NCI-H2227 treated with DMSO at 0.1 percent for 48 hours (cell line): ENCODE results near the gene PYGM.

Experiments
- DNase-seq: peaks from one replicate; lab custom pipeline; 2025; lab: John Stamatoyannopoulos, UW

PYGM gene

GRCh38 chr11:64753380-64754123, 6.2 kb downstream of the PYGM start:
- no peak for DNase-seq

GRCh38 chr11:64753019-64753379, 6.8 kb downstream of the PYGM start:
- DNase-seq, result no peak

DNA sequence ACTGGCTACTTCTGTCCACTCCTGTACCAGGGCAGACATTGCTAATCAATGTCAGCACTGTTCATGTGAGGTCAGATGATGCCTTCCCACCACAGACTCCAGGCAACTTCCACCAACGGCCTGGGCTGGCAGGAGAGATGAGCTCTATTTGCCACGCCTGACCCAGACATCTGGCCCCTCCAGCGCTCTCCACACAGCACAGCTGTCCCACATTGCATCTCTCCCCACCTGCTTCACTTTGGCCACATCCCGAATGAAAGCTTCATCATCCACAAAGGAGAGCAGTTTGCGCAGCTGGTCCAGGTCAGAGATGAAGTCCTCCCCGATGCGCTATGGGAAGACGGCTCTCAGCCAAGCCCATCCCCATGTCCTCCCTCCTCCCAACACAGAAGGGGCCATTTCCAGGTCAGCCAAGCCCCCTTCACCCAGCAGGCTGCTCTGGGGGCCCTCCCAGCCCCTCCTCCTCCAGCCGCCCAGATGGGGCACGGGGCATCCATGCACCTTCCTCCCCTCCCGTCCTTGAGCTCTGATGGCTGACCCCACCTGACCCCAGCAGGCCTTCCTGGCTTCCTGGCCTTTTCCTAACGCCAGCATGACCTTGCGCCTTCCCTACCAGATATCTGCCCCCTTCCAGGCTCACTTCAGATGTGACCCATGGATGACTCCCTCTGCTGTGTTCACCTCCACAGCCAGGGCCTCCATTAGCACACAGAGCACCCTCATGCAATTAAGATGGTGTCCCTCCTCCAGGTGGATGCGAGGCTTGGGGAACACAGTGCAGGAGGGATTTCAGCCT, 7.4 kb downstream of the PYGM start:
- DNase-seq, result no peak

- no peak for DNase-seq
Measured at GRCh38 chr11:64751580-64751979, 8.2 kb downstream of the PYGM start.

DNA sequence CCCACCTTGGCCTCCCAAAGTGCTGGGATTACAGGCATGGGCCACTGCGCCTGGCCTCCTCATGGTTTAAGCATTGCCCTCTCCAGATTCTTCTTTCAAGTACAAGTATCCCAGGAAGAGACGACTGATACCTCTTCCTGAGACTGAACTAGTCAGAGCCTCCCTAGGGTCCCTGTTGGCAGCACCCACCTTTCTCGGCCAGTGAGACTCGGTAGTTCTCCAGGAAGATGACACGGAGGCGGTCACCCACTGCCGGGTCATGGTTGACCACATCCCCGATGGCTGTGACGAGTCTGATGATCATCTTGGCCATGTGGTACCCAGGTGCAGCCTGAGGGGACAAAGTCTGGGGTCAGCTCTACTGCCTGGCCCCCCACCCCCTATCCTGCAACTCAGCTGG, 8.6 kb downstream of the PYGM start:
- no peak for DNase-seq

DNA sequence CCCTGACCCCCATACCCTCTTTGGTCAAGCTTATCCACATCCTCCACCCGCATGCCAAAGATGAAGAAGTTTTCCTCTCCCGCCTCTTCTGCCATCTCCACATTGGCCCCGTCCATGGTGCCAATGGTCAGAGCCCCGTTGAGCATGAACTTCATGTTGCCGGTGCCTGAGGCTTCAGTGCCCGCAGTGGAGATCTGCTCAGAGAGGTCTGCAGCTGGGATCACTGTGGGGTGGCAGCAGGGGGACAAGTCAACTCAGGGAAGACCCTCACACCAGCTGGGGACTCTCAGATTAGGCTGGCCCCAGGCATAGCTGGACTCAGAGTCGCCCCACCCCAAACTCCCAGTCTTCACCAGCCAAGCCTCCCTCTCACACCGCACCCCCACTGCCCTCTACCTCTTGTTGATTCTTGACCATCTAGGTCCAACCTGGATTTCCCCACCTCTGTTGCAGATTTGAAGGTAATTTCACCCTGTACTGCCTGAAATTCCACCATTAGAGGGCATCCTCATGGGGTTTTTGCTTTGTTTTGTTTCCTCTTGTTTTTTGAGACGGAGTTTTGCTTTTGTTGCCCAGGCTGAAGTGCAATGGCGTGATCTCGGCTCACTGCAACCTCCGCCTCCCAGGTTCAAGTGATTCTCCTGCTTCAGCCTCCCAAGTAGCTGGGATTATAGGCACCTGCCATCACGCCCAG, 9.3 kb downstream of the PYGM start:
- DNase-seq, result no peak

GRCh38 chr11:64747961-64748665, 11.7 kb downstream of the PYGM start:
- no peak for DNase-seq

DNA sequence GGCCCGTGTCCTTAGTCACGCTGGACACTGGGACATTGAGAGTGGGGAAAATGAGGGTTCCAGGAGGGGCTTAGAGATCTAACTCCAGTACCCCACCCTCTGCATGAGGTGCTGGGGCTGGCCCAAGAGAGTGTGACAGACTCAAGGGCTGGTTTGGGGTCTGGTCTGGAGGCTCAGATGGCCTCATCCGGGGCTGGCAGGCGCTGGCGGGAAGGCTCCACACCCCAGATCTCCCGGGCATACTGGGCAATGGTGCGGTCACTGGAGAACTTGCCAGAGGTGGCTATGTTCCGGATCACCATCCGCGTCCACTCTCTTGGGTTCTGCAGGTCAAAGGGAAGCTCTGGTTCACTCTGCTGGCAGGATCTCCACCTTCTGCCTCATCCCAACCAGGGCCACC, 13.3 kb downstream of the PYGM start:
- DNase-seq, result no peak

- peak; percentile 77 for DNase-seq
Measured at GRCh38 chr11:64745521-64746328, 14.0 kb downstream of the PYGM start.

GRCh38 chr11:64745189-64745520, 14.6 kb downstream of the PYGM start:
- no peak for DNase-seq

DNA sequence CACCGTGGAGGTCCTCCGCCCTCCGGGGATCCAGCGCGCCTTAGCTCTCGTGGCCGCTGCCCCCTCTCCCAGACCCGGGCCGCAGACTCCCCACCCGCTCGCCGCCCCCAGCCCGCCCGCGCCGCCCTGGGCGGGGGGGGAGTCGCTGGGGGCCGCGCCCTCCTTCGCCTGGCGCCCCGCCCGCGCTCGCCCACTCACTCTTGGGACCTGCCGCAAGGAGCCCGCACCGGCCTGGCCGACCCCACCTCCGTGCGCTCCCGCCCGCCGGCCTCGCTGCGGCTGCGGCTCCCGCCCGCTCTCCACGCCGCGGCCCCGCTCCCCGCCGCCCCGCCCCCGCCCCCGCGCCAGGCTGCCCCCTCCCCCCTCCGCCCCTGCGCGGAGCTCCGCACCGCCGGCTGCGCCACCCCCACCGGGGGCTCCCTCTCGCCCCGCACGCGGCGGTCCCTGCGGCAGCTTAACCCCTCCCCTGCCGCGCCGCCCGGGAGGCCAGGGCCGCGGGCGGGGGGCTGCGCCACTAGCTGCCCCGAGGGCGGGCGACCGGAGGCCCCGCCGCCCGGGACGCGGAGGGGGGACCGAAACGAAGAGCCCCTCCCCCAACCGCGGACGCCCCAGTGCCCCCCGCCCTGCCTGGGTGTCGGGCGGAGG, 15.1 kb downstream of the PYGM start:
- no peak for DNase-seq

- no peak for DNase-seq
Measured at GRCh38 chr11:64743591-64744543, 15.9 kb downstream of the PYGM start, which contains the start of gene RASGRP2. Gene RASGRP2 (minus strand): TSS chr11:64744142. CDS start chr11:64742866, 1,276 bp downstream.

DNA sequence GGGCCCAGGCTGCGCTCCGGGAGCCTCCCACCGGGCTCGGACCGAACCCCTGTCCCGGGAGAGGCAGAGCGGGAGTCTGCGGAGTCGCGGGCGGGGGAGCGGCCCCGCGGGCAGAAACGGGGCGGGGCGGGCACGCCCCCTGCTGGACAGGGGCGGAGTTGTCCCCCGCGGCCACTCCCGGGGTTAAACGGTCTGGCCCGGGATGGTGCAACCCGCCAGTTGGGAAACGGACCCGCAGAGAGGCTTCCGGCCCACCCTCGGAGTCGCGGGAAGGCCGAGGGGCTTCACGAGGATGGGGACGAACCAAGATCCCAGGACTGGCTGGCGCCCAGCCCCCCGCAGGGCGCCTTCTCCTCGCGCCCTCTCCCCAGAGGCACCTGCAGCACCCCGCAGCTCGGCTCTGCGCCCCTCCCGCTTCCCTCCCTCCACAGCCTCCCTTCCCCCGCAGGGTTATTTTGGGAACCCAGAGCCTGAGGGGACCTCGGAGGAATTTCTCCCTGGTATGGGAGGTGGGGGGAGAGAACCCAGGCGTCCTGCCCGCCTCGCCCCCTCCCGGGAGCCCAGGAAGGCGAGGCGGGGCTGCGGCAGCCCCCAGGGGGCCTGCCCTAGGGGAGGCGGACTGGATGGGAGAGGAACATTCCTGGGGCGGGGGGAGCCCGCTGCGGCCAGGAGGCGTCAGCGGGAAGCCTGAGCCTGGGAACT, 16.7 kb downstream of the PYGM start:
- no peak for DNase-seq

GRCh38 chr11:64742087-64742888, 17.5 kb downstream of the PYGM start:
- no peak for DNase-seq

DNA sequence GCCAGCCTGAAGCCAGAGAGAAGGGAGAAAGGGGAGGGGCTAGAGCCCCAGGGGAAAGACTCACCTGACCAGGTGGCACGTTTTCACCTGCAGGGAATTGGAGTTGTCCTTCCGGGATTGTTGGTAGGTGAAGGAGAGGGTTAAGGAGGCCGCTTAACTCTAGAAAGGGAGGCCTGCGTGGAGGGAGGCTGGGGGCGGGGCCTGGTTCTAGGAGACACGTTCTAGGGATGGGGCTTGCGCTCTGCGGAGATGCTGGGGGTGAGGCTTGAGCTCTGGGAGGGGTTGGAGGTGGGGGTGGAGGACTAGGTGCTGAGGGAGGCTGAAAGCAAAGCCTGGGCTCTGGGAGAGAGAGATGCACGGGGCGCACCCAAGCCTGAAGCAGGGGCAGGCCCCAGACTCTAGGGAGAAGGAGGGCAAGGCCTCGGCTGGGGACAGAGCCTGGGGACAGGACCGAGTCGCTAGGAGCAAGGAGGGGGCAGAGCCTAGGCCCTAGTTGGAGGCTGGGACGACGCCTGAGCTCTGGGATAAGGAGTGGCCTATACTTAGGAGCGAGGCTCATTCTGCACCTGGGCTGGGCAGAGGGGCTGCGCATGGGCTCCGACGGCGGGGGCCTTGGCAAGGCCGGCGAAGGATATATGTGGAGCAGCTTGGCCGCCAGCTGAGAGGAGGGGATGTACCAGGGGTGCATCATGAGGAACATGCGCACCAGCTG, 18.2 kb downstream of the PYGM start:
- DNase-seq, result no peak

DNA sequence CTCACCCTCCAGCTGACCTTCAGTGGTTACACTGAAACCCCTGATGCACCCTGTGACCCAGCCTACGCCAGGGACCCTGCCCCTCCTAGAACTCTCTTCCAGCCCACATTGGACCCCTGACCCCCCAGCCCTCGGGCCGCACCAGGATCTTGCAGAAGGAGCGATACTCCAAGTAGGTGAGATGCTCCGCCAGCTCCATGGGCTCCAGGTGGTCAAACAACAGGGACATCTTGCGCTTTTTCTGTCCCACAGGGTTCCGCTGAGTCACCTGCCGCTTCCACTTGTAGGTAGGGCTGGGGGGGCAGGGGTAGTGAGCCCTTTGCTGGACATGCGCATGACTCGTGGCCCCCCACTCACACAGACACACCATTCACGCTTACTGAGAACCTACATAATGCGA, 19.9 kb downstream of the PYGM start:
- no peak for DNase-seq

DNA sequence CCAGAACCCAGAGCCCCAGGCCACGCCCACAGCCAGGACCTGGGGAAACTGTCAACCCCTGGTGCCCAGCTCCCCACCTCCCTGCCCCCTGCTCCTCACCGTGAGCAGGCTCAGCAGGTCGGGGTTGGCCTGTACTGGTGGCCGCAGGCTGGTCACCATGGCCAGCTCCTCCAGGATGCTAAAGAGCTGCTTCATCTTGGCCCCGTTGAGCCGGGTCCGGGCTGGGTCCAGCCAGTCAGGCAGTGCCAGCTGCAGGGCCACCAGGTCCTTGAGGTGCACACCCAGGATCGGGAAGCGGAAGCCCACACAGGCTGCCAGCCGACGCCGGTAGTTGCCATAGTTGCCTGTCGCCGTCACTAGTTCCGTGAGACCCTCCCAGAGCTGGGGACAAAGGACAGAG, 23.1 kb downstream of the PYGM start:
- no peak for DNase-seq
